ENCODE data around the gene OBSCN. TPM values are rescaled to one million over a fixed set of nuclear protein-coding genes. Genes with fewer than 3 reads are reported as not detected.

OBSCN gene
- total RNA-seq, 2 experiments from 2014 or later, result 5.7 to 10.4 TPM

DNA sequence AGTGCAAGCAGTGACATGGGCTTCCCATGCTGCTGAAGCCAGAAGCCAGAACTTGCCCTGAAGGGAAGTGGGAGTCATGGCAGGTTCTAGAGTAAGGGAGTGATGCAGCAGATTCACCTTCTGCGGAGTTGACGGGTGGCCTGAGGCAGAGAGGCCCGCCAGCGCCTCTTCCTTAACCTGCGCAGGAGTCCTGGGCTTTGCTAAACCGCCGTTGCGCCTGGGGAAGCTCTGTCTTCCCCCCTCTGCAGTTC, 67.3 kb downstream of the OBSCN start:
- DNase-seq (peak; percentile 40), ATAC-seq (no peak)
- Mint-ChIP-seq H3K4me1 (peaks cover 4% of the 10 kb centered on the region), H3K4me3 (peak overlapping the region; percentile 66), H3K27ac (no peak overlapping the region), H3K36me3 (no peaks in the 10 kb centered on the region), H3K9me3 (ENCODE audit: low read depth) (no peaks in the 10 kb centered on the region), H3K27me3 (no peaks in the 10 kb centered on the region)
- CTCF ChIA-PET, result interaction anchor here (0.9 to 1.5 kb wide), 4 partner anchors 17 to 240 kb away, joined by 3 to 10 read pairs (median 5); partner anchors contain the start of gene IBA57

DNA sequence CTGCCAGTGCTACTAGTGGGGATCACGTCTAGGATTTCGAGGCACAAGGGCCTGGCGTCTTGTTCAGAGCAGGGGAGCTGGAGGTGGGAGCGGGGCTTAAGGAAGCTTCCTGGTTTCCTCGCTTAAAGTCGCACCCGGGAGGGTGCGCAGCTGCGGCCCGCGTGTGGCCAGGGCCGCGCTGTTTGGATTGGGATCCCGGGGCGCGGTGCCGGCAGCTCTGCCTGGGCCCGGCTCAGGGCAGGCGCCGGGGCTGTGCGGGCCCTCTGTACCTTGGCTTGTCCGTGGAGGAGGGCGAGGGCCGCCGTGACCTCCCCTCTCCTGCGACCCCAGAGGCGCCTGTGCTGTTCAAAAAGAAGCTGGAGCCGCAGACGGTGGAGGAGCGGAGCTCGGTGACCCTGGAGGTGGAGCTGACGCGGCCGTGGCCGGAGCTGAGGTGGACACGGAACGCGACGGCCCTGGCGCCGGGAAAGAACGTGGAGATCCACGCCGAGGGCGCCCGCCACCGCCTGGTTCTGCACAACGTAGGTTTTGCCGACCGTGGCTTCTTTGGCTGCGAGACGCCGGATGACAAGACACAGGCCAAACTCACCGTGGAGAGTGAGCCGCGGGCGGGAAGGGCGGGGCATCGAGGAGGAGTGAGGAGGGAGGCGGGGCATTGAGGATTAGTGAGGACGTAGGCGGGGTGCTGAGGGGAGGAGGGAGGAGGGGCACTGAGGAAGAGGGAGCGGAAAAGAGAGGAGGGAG, 67.8 kb downstream of the OBSCN start:
- peak; percentile 95 for DNase-seq
- peaks cover 4% of the 10 kb centered on the region for H3K4me1 Mint-ChIP-seq
- no peaks in the 10 kb centered on the region for H3K27me3 Mint-ChIP-seq
- H3K9me3 Mint-ChIP-seq (ENCODE audit: low read depth), result no peaks in the 10 kb centered on the region
- peak overlapping the region; percentile 57 for H3K27ac Mint-ChIP-seq
- peak; percentile 96 for ATAC-seq
- no peaks in the 10 kb centered on the region for H3K36me3 Mint-ChIP-seq
- CTCF ChIA-PET, result interaction anchor here (0.9 to 1.5 kb wide), 4 partner anchors 17 to 239 kb away, joined by 3 to 10 read pairs (median 5); partner anchors contain the start of gene IBA57
- peak overlapping the region; percentile 66 for H3K4me3 Mint-ChIP-seq

DNA sequence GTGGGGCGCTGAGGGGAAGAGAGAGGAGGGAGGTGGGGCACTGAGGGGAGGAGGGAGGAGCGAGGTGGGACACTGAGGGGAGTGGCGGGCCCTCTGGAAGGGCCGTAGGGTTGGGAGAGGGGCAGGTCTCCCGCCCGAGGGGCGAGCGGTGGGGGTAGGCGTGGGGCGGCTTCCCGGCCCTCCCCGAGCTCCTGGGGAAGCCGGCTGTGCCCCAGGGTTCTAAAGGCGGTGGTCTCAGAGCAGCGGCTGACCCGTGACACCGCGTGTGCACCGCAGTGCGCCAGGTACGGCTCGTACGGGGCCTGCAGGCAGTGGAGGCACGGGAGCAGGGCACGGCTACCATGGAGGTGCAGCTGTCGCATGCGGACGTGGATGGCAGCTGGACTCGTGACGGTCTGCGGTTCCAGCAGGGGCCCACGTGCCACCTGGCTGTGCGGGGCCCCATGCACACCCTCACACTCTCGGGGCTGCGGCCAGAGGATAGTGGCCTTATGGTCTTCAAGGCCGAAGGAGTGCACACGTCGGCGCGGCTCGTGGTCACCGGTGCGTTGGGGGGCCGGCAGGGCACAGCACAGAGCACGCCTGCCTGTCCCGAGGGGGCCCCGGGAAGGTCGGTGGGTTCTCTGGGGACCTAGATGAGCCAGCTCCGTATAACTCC, 68.5 kb downstream of the OBSCN start:
- peak overlapping the region; percentile 66 for H3K4me3 Mint-ChIP-seq
- ATAC-seq (no peak), DNase-seq (no peak)
- CTCF ChIA-PET, result interaction anchor here (1.4 to 1.5 kb wide), 3 partner anchors 62 to 239 kb away, joined by 4 to 10 read pairs (median 6); partner anchors contain the start of gene IBA57
- no peaks in the 10 kb centered on the region for H3K36me3 Mint-ChIP-seq
- no peaks in the 10 kb centered on the region for H3K9me3 Mint-ChIP-seq (ENCODE audit: low read depth)
- no peaks in the 10 kb centered on the region for H3K27me3 Mint-ChIP-seq
- peaks cover 4% of the 10 kb centered on the region for H3K4me1 Mint-ChIP-seq
- H3K27ac Mint-ChIP-seq, result peak overlapping the region; percentile 57

- H3K9me3 Mint-ChIP-seq (ENCODE audit: low read depth), result no peaks in the 10 kb centered on the region
- ATAC-seq (no peak), DNase-seq (peak; percentile 42)
- no peaks in the 10 kb centered on the region for H3K27me3 Mint-ChIP-seq
- H3K36me3 Mint-ChIP-seq, result no peaks in the 10 kb centered on the region
- CTCF ChIA-PET, result no interaction called here
- H3K27ac Mint-ChIP-seq, result no peak overlapping the region
- no peak overlapping the region for H3K4me3 Mint-ChIP-seq
- H3K4me1 Mint-ChIP-seq, result peaks cover 4% of the 10 kb centered on the region
Observed at GRCh38 chr1:228276901-228277490, 69.2 kb downstream of the OBSCN start.

DNA sequence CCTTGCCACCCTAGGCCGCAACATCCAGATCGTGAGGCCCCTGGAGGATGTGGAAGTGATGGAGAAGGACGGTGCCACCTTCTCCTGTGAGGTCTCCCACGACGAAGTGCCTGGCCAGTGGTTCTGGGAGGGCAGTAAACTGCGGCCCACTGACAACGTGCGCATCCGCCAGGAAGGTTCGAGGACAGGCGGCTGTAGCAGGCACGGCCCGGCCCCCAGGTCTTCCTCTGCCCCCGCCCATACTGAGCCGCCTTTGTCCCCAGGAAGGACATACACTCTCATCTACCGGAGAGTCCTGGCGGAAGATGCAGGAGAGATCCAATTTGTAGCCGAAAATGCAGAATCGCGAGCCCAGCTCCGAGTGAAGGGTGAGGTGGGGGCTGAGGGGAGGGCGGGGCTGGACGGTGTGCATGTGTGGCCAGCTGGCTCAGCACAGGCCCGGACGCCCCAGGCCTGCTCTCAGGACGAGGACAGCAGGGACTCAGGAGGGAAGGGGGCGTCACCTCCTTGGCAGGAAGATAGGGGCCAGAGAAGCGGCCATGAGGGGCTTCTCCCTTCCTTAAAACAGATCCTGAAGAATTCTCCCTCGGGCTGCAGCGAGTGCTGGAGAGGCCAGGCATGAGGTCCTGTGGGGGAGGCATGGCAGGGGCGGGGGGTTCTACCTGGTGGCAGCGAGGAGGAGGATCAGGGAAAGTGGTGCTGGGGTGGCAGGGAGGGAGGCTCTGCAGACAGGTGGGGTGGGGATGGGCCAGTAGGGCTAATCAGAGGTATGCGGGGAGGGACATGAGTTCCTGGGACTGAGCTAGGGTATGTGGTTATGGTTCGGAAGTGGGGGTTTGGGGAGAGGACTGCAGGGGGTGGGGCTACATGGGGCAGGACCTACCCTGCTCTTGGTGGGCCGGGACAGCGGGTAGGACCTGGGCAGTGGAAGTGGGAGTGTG, 69.9 kb downstream of the OBSCN start:
- Mint-ChIP-seq H3K4me3 (no peak overlapping the region), H3K27me3 (no peaks in the 10 kb centered on the region), H3K27ac (no peak overlapping the region)

DNA sequence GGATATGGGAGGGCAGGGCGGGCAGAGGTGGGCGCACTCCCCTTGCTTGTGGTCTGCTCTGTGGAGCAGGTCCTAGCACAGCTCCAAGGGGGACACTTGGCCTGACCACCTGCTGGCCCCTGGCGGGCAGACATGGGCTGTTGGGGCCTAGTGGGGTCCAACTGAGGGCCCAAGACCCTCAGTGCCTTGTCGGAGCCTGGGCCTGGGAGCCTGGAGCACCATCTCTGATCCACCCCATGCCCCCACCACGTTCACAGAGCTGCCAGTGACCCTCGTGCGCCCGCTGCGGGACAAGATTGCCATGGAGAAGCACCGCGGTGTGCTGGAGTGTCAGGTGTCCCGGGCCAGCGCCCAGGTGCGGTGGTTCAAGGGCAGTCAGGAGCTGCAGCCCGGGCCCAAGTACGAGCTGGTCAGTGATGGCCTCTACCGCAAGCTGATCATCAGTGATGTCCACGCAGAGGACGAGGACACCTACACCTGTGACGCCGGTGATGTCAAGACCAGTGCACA, 70.6 kb downstream of the OBSCN start:
- CTCF ChIA-PET, result interaction anchor here (1.0 kb wide), 1 partner anchor 65 kb away, joined by 3 read pairs; no protein-coding TSS in a partner anchor
- H3K4me1 Mint-ChIP-seq, result peaks cover 4% of the 10 kb centered on the region

More for the DNA sequence above, 69.9 kb downstream of the OBSCN start:
- DNase-seq (peak; percentile 37), ATAC-seq (no peak)
- Mint-ChIP-seq H3K9me3 (ENCODE audit: low read depth) (no peaks in the 10 kb centered on the region), H3K4me1 (peaks cover 4% of the 10 kb centered on the region), H3K36me3 (no peaks in the 10 kb centered on the region)
- CTCF ChIA-PET, result no interaction called here

DNA sequence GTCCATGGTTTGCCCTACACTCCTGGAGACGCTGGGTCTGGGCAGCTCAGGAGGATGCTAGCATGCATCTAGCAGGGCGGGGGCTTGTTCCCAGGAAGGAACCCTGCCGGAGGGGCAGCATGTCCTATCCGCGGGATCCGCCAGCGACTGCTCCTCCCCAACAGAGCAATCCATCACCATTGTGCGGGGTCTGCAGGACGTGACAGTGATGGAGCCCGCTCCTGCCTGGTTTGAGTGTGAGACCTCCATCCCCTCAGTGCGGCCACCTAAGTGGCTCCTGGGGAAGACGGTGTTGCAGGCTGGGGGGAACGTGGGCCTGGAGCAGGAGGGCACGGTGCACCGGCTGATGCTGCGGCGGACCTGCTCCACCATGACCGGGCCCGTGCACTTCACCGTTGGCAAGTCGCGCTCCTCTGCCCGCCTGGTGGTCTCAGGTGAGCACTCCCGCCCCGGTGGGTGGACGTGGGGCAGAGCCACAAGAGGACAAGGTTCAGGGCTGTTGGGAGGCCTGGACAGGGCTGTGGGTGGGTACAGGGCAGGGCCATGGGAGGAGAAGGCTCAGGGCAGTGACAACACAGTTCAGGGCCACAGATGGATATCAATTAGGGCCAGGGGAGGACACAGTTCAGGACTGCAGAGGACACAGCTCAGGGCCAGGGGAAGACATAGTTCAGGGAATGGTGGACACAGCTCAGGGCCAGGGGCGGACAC, 71.3 kb downstream of the OBSCN start:
- no peaks in the 10 kb centered on the region for H3K9me3 Mint-ChIP-seq (ENCODE audit: low read depth)
- CTCF ChIA-PET, result interaction anchor here (1.0 kb wide), 1 partner anchor 66 kb away, joined by 3 read pairs; no protein-coding TSS in a partner anchor
- H3K27me3 Mint-ChIP-seq, result no peaks in the 10 kb centered on the region
- peak; percentile 39 for DNase-seq
- H3K27ac Mint-ChIP-seq, result no peak overlapping the region
- ATAC-seq, result no peak
- H3K4me3 Mint-ChIP-seq, result no peak overlapping the region
- H3K4me1 Mint-ChIP-seq, result peaks cover 4% of the 10 kb centered on the region
- no peaks in the 10 kb centered on the region for H3K36me3 Mint-ChIP-seq

More for the DNA sequence above, 70.6 kb downstream of the OBSCN start:
- Mint-ChIP-seq H3K36me3 (no peaks in the 10 kb centered on the region), H3K9me3 (ENCODE audit: low read depth) (no peaks in the 10 kb centered on the region), H3K27me3 (no peaks in the 10 kb centered on the region), H3K27ac (no peak overlapping the region), H3K4me3 (no peak overlapping the region)
- DNase-seq (peak; percentile 39), ATAC-seq (no peak)

DNA sequence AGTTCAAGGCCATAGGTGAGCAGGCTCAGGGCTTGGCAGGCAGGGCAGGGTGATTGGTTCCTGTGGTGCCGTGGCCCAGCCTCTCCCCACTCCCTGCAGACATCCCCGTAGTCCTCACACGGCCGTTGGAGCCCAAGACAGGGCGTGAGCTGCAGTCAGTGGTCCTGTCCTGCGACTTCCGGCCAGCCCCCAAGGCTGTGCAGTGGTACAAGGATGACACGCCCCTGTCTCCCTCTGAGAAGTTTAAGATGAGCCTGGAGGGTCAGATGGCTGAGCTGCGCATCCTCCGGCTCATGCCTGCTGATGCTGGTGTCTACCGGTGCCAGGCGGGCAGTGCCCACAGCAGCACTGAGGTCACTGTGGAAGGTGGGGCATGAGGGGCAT, 71.9 kb downstream of the OBSCN start:
- Mint-ChIP-seq H3K4me3 (no peak overlapping the region), H3K27me3 (no peaks in the 10 kb centered on the region), H3K9me3 (ENCODE audit: low read depth) (no peaks in the 10 kb centered on the region), H3K36me3 (no peaks in the 10 kb centered on the region), H3K27ac (no peak overlapping the region), H3K4me1 (peaks cover 4% of the 10 kb centered on the region)
- ATAC-seq, result no peak
- DNase-seq, result no peak
- CTCF ChIA-PET, result no interaction called here

DNA sequence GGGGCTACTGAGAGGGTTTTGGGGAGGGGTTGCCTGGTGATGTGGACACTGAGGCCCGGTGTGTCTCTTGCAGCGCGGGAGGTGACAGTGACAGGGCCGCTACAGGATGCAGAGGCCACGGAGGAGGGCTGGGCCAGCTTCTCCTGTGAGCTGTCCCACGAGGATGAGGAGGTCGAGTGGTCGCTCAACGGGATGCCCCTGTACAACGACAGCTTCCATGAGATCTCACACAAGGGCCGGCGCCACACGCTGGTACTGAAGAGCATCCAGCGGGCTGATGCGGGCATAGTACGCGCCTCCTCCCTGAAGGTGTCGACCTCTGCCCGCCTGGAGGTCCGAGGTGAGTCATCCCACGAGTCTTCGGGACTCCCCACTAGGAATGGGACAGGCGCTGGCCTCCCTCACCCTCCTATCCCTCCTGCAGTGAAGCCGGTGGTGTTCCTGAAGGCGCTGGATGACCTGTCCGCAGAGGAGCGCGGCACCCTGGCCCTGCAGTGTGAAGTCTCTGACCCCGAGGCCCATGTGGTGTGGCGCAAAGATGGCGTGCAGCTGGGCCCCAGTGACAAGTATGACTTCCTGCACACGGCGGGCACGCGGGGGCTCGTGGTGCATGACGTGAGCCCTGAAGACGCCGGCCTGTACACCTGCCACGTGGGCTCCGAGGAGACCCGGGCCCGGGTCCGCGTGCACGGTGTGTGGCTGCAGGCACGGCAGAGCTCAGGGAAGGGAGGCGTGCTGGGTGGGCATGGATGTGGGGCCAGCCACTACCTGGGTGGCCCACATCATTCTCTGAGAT, 72.5 kb downstream of the OBSCN start:
- Mint-ChIP-seq H3K4me3 (no peak overlapping the region), H3K27me3 (no peaks in the 10 kb centered on the region), H3K27ac (no peak overlapping the region), H3K36me3 (no peaks in the 10 kb centered on the region), H3K4me1 (peaks cover under 1% of the 10 kb centered on the region), H3K9me3 (ENCODE audit: low read depth) (no peaks in the 10 kb centered on the region)
- CTCF ChIA-PET, result no interaction called here
- no peak for ATAC-seq
- DNase-seq, result no peak

- Mint-ChIP-seq H3K9me3 (ENCODE audit: low read depth) (no peaks in the 10 kb centered on the region), H3K4me1 (no peaks in the 10 kb centered on the region), H3K36me3 (no peaks in the 10 kb centered on the region), H3K27ac (no peak overlapping the region), H3K27me3 (no peaks in the 10 kb centered on the region), H3K4me3 (no peak overlapping the region)
- ATAC-seq (no peak), DNase-seq (no peak)
- CTCF ChIA-PET, result no interaction called here
Observed at GRCh38 chr1:228280961-228281591, 73.2 kb downstream of the OBSCN start.

DNA sequence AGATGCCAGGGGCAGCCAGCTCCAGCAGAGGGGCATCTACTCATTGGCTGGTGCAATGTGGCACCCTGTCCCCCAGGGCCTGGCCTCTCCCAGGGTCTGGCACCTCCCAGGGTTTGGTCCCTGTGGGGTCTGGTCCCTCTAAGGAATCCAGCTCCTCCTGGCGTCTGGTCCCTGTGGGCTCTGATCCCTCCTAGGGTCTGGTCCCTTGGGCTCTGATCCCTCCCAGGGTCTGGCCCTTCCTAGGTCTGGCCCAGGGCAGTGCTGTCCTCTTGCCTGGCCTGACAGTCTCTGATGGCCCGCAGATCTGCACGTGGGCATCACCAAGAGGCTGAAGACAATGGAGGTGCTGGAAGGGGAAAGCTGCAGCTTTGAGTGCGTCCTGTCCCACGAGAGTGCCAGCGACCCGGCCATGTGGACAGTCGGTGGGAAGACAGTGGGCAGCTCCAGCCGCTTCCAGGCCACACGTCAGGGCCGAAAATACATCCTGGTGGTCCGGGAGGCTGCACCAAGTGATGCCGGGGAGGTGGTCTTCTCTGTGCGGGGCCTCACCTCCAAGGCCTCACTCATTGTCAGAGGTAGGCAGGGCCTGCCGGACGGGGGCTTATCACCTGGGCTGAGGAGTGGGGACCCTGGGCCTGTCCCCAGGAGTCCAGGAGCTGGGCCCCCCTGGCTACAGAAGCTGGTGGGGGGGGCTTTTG, 73.9 kb downstream of the OBSCN start:
- Mint-ChIP-seq H3K27ac (no peak overlapping the region), H3K4me3 (no peak overlapping the region), H3K4me1 (no peaks in the 10 kb centered on the region), H3K9me3 (ENCODE audit: low read depth) (no peaks in the 10 kb centered on the region), H3K27me3 (no peaks in the 10 kb centered on the region), H3K36me3 (no peaks in the 10 kb centered on the region)
- no peak for DNase-seq
- CTCF ChIA-PET, result no interaction called here
- no peak for ATAC-seq
